ENCODE data around the gene THAP4.

The THAP4 gene

DNA sequence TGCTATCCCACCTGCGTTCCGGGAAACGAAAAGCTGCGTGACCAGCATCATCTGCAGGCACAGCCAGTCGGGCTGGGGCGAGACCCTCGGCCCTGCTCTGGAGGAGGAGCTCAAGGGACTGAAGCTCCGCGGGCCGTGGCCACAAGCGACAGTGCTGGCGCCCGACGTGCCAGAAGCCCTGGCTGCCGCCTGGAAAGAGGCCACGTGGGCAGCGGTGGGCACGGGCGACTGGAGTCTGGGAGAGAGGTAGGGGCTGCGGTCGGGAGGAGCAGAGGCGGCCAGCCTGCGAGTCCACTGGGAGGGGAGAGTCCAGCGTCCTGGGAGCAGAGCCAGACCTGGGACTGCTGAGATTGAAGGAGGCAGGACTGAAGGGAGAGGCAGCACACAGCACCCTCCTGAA is 40.4 kb upstream of the THAP4 start:
- H3K9me3 ChIP-seq (ENCODE audit: insufficient read depth, low read length) = no peaks in the 10 kb centered on the region
- peaks cover 5% of the 10 kb centered on the region; the same call in 1 of the 2 replicates for H3K36me3 ChIP-seq (ENCODE audit: low read length)
- H3K9me2 ChIP-seq (replicated peaks; ENCODE audit: insufficient read depth, low read length) = no peaks in the 10 kb centered on the region
- no peak overlapping the region for H3K27ac ChIP-seq (ENCODE audit: low read depth, low read length)
- H4K20me1 ChIP-seq (ENCODE audit: low read depth, low read length) = no peaks in the 10 kb centered on the region
- H3K9ac ChIP-seq (ENCODE audit: low read length) = no peak overlapping the region
- H3K27me3 ChIP-seq (ENCODE audit: low read length) = no peaks in the 10 kb centered on the region
- no peak overlapping the region for H3K4me2 ChIP-seq (ENCODE audit: low read depth, low read length, poor library complexity, severe bottlenecking)
- H2AFZ ChIP-seq (ENCODE audit: low read depth, low read length, severe bottlenecking) = no peak overlapping the region
- TF ChIP-seq EZH2phosphoT487 (conservative IDR thresholded peaks at IDR 0.05; ENCODE audit: low read length) = no peak
- TF ChIP-seq, protein P1, sequence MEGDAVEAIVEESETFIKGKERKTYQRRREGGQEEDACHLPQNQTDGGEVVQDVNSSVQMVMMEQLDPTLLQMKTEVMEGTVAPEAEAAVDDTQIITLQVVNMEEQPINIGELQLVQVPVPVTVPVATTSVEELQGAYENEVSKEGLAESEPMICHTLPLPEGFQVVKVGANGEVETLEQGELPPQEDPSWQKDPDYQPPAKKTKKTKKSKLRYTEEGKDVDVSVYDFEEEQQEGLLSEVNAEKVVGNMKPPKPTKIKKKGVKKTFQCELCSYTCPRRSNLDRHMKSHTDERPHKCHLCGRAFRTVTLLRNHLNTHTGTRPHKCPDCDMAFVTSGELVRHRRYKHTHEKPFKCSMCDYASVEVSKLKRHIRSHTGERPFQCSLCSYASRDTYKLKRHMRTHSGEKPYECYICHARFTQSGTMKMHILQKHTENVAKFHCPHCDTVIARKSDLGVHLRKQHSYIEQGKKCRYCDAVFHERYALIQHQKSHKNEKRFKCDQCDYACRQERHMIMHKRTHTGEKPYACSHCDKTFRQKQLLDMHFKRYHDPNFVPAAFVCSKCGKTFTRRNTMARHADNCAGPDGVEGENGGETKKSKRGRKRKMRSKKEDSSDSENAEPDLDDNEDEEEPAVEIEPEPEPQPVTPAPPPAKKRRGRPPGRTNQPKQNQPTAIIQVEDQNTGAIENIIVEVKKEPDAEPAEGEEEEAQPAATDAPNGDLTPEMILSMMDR (IDR thresholded peaks at IDR 0.05; ENCODE audit: insufficient read depth, low read length, poor library complexity, severe bottlenecking) = no peak
- H3K4me3 ChIP-seq (ENCODE audit: insufficient read depth, low read length, poor library complexity, severe bottlenecking) = no peak overlapping the region
- peaks cover 12% of the 10 kb centered on the region for H3K79me2 ChIP-seq (ENCODE audit: insufficient read depth, low read length)
- no peaks in the 10 kb centered on the region for H3F3A ChIP-seq (ENCODE audit: insufficient read depth)

DNA sequence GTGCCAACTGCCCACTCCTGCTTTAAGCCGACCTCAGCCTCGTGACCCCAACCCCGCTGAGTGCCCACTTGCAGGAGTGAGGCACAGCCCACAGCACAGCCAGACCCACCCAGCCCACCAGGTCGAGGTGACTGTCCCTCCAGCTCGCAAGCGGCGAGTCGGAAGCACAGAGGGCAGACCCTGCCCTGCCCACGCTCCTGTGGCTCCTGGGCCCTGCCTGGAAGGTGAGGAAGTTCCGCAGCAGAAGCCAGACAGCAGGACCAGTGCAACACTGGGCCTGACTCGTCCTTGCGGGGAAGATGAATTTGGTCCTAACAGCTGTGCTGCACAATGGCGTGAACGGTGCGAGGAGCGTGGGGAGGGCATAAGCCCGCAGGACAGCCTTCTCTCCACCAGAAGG is 39.7 kb upstream of the THAP4 start:
- TF ChIP-seq, protein P1 (IDR thresholded peaks at IDR 0.05; ENCODE audit: insufficient read depth, low read length, poor library complexity, severe bottlenecking) = no peak
- no peak for TF ChIP-seq EZH2phosphoT487 (conservative IDR thresholded peaks at IDR 0.05; ENCODE audit: low read length)
- Histone ChIP-seq H3K36me3 (ENCODE audit: low read length) (0 out of 2 replicates have a peak, but pooled peaks cover 3% of the 10 kb centered on the region), H3K27ac (ENCODE audit: low read depth, low read length) (no peak overlapping the region), H3K9ac (ENCODE audit: low read length) (no peak overlapping the region), H3K79me2 (ENCODE audit: insufficient read depth, low read length) (peaks cover 5% of the 10 kb centered on the region; the same call in 1 of the 2 replicates), H2AFZ (ENCODE audit: low read depth, low read length, severe bottlenecking) (no peak overlapping the region), H3K4me3 (ENCODE audit: insufficient read depth, low read length, poor library complexity, severe bottlenecking) (no peak overlapping the region), H3F3A (ENCODE audit: insufficient read depth) (no peaks in the 10 kb centered on the region), H3K27me3 (ENCODE audit: low read length) (no peaks in the 10 kb centered on the region), H3K9me2 (replicated peaks; ENCODE audit: insufficient read depth, low read length) (no peaks in the 10 kb centered on the region), H3K4me2 (ENCODE audit: low read depth, low read length, poor library complexity, severe bottlenecking) (no peak overlapping the region), H3K9me3 (ENCODE audit: insufficient read depth, low read length) (no peaks in the 10 kb centered on the region), H4K20me1 (ENCODE audit: low read depth, low read length) (no peaks in the 10 kb centered on the region)

DNA sequence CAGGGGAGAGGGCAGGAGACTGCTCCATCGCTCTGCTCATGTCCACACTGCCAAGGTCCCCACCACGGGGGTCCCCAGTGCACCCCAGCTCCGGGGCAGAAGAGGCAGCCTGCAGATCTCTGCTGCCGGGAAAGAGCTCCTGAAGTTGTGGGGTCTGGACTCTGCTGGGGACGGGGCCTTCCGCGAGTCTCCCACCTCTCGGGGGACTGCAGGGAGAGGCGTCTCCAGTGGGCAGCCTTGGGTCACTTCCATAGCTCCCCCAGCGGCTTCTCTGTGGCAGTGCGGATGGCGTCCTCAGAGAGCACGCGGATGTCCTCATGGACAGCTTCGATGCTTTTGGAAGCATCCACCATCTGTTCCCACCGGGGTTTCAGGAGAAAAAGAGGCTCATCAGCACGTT is 38.9 kb upstream of the THAP4 start:
- no peaks in the 10 kb centered on the region for H3K79me2 ChIP-seq (ENCODE audit: insufficient read depth, low read length)
- H3K9ac ChIP-seq (ENCODE audit: low read length) = no peak overlapping the region
- H3K27me3 ChIP-seq (ENCODE audit: low read length) = no peaks in the 10 kb centered on the region
- no peaks in the 10 kb centered on the region for H3K9me3 ChIP-seq (ENCODE audit: insufficient read depth, low read length)
- no peak overlapping the region for H2AFZ ChIP-seq (ENCODE audit: low read depth, low read length, severe bottlenecking)
- no peaks in the 10 kb centered on the region for H4K20me1 ChIP-seq (ENCODE audit: low read depth, low read length)
- no peaks in the 10 kb centered on the region for H3K9me2 ChIP-seq (replicated peaks; ENCODE audit: insufficient read depth, low read length)
- no peak overlapping the region for H3K4me3 ChIP-seq (ENCODE audit: insufficient read depth, low read length, poor library complexity, severe bottlenecking)
- no peak overlapping the region for H3K27ac ChIP-seq (ENCODE audit: low read depth, low read length)
- H3K4me2 ChIP-seq (ENCODE audit: low read depth, low read length, poor library complexity, severe bottlenecking) = no peak overlapping the region
- H3F3A ChIP-seq (ENCODE audit: insufficient read depth) = no peaks in the 10 kb centered on the region
- TF ChIP-seq, protein P1 (IDR thresholded peaks at IDR 0.05; ENCODE audit: insufficient read depth, low read length, poor library complexity, severe bottlenecking) = no peak
- TF ChIP-seq EZH2phosphoT487 (conservative IDR thresholded peaks at IDR 0.05; ENCODE audit: low read length) = no peak
- H3K36me3 ChIP-seq (ENCODE audit: low read length) = 0 out of 2 replicates have a peak, but pooled peaks cover 3% of the 10 kb centered on the region

All from SU-DHL-6 (cell line).